Activated B cell treated with CpG ODN at 0.5 μM for 24 hours (primary cell): ENCODE data around the gene ATE1. TPM values are rescaled to one million over a fixed set of nuclear protein-coding genes. Genes with fewer than 3 reads are reported as not detected.

ENCODE experiments used
- ATAC-seq: fragments of 200-7000 bp; cut with Tn5 transposase; one replicate; pipeline ENCODE4 v1.10.0; 2021; ENCODE audit warnings: low read depth, mild to moderate bottlenecking, moderate library complexity
- CTCF ChIA-PET: fragments of 350-600 bp; sonication (Branson Sonifier 250); formaldehyde crosslinking; loops from one replicate; lab custom pipeline; 2021; ENCODE audit warnings: antibody characterized with exemption; lab: Charles Lee
- POLR2A ChIA-PET: fragments of 350-600 bp; sonication (Branson Sonifier 250); formaldehyde crosslinking; loops from one replicate; lab custom pipeline; 2021; ENCODE audit warnings: antibody characterized with exemption; lab: Charles Lee
- DNase-seq: peaks from one replicate; pipeline ENCODE4 v3.0.0; 2022
- H3K27ac Mint-ChIP-seq: one replicate; pipeline ENCODE4 v1.8.0; 2020; ENCODE audit warnings: mixed read lengths
- H3K27me3 Mint-ChIP-seq: one replicate; pipeline ENCODE4 v1.8.0; 2021; ENCODE audit warnings: mixed read lengths
- H3K36me3 Mint-ChIP-seq: one replicate; pipeline ENCODE4 v1.8.0; 2021; ENCODE audit warnings: low read depth, mixed read lengths
- H3K4me1 Mint-ChIP-seq: one replicate; pipeline ENCODE4 v1.8.0; 2021; ENCODE audit warnings: mixed read lengths
- H3K4me3 Mint-ChIP-seq: one replicate; pipeline ENCODE4 v1.8.0; 2020; ENCODE audit warnings: mild to moderate bottlenecking, mixed read lengths
- H3K9me3 Mint-ChIP-seq: one replicate; pipeline ENCODE4 v1.8.0; 2020; ENCODE audit warnings: mixed read lengths
- intact Hi-C: fragments of 100-400 bp; cut with micrococcal nuclease; formaldehyde crosslinking; loops from one replicate; pipeline ENCODE4 v1.15.1; 2024
- total RNA-seq: library from RNA; stranded (reverse); gene quantifications from 2 replicates; pipeline ENCODE4 v1.2.3, GENCODE V29; 2022
- TF ChIP-seq, protein P1 (sequence below): fragments of 200-600 bp; IDR thresholded peaks from one replicate; pipeline ENCODE4 v1.8.0; 2022; ENCODE audit warnings: antibody characterized with exemption, mild to moderate bottlenecking

ATE1 gene
- total RNA-seq, 1 donor from 2014 or later: 31.0 TPM

GRCh38 chr10:121754666-121755065 is 173.2 kb downstream of the ATE1 start:
- Mint-ChIP-seq H3K4me1 (no peaks in the 10 kb centered on the region), H3K27ac (no peak overlapping the region), H3K9me3 (peaks cover 23% of the 10 kb centered on the region), H3K27me3 (no peaks in the 10 kb centered on the region), H3K4me3 (no peak overlapping the region), H3K36me3 (peaks cover 44% of the 10 kb centered on the region)
- intact Hi-C loops: no loop called here
- TF ChIP-seq, protein P1, sequence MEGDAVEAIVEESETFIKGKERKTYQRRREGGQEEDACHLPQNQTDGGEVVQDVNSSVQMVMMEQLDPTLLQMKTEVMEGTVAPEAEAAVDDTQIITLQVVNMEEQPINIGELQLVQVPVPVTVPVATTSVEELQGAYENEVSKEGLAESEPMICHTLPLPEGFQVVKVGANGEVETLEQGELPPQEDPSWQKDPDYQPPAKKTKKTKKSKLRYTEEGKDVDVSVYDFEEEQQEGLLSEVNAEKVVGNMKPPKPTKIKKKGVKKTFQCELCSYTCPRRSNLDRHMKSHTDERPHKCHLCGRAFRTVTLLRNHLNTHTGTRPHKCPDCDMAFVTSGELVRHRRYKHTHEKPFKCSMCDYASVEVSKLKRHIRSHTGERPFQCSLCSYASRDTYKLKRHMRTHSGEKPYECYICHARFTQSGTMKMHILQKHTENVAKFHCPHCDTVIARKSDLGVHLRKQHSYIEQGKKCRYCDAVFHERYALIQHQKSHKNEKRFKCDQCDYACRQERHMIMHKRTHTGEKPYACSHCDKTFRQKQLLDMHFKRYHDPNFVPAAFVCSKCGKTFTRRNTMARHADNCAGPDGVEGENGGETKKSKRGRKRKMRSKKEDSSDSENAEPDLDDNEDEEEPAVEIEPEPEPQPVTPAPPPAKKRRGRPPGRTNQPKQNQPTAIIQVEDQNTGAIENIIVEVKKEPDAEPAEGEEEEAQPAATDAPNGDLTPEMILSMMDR: no peak
- CTCF ChIA-PET: no interaction called here
- DNase-seq (no peak), ATAC-seq (no peak)
- POLR2A ChIA-PET: no interaction called here

- intact Hi-C loops: no loop called here
- H3K27me3 Mint-ChIP-seq: no peaks in the 10 kb centered on the region
- H3K36me3 Mint-ChIP-seq: peaks cover 39% of the 10 kb centered on the region
- H3K4me1 Mint-ChIP-seq: no peaks in the 10 kb centered on the region
- H3K27ac Mint-ChIP-seq: no peak overlapping the region
- ChIA-PET POLR2A (no interaction called here), CTCF (no interaction called here)
- peaks cover 20% of the 10 kb centered on the region for H3K9me3 Mint-ChIP-seq
- DNase-seq (no peak), ATAC-seq (no peak)
- H3K4me3 Mint-ChIP-seq: no peak overlapping the region
- TF ChIP-seq, protein P1: no peak
Measured at GRCh38 chr10:121753726-121754476, 173.9 kb downstream of the ATE1 start.

DNA sequence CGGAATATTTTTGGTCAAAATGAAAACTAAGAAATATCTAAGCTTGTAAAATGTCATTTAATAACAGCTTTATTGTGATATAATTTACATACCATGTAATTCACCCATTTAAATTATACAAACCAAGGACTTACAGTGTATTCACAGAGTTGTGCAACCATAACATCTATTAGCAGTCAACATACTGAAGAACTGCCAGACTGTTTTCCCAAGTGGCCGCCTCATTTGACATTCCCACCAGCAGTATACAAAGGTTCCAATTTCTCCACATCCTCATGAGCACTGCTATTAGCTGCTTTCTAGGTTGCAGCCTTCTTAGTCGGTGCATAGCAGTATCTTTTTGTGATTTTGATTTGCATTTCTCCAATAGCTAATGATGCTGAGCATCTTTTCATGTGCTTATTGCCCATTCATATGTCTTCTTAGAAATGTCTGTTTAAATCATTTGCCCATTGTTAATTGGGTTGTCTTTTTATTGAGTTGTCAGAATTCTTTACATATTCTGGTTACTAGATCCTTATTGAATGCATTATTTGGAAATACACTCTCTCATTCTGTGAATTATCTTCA is 176.6 kb downstream of the ATE1 start:
- DNase-seq (no peak), ATAC-seq (no peak)
- TF ChIP-seq, protein P1: no peak
- Mint-ChIP-seq H3K36me3 (peaks cover 22% of the 10 kb centered on the region), H3K27me3 (no peaks in the 10 kb centered on the region), H3K27ac (no peak overlapping the region), H3K4me1 (no peaks in the 10 kb centered on the region), H3K4me3 (no peak overlapping the region), H3K9me3 (peaks cover 4% of the 10 kb centered on the region)
- intact Hi-C loops: no loop called here
- CTCF ChIA-PET: no interaction called here
- POLR2A ChIA-PET: no interaction called here

DNA sequence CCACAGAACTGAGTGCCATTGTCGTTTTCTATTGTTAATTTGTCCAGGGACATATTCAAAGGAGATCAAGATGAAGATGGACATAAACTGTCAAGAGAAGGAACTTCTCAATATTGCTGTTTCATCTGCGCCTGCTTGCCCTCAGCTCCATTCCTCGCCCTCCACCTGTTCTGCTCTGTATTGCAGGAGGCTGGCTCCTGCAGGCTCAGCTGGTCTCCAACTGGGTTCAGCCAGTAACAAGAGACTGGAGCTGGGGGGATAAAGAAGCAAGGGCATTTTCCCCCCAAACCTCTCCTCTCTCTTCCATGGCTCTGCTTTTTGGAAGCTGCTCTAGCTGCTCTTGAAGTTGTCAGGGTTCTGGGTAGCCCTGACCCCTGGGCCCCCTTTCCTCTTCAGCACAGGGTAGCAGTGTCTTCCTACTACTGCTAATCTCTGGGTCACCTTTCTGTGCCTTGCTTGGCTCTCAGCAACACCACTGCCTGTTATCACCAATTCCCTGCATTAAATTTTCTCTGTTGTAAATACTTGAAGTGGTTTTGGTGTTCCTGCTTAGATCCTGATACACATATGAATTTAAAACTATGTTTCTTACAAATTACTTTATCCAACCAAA is 180.6 kb downstream of the ATE1 start:
- Mint-ChIP-seq H3K36me3 (peaks cover 19% of the 10 kb centered on the region), H3K27me3 (no peaks in the 10 kb centered on the region), H3K4me1 (no peaks in the 10 kb centered on the region), H3K9me3 (no peaks in the 10 kb centered on the region), H3K4me3 (no peak overlapping the region), H3K27ac (no peak overlapping the region)
- TF ChIP-seq, protein P1: no peak
- DNase-seq (no peak), ATAC-seq (no peak)
- intact Hi-C loops: no loop called here
- CTCF ChIA-PET: no interaction called here
- POLR2A ChIA-PET: no interaction called here

DNA sequence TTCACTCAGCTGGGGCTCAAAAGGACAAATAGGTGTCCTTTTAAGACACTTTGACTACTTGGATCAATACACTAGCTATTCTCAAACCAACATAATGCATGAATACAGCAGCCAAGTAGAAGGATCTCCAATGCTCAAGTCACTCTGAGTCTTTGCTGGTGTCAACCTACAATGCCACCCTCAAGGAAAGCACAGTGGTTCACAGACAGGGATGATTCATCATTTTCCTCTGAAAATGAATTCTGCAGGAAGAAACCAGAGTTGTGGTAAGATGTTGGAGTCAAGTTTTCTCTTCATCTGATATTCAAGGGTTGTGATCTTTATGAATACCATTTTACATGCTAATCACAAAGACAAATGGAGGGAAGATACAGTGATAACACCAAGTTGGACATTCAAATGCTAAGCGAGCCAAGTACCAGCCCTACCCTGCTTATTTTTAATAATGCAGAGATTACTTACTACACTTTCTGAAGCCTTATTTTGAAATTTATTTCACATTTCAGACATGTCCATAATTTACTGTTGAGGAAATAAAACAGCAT is 186.5 kb downstream of the ATE1 start:
- Mint-ChIP-seq H3K36me3 (peaks cover 31% of the 10 kb centered on the region), H3K27me3 (peaks cover 3% of the 10 kb centered on the region), H3K4me3 (no peak overlapping the region), H3K27ac (no peak overlapping the region), H3K4me1 (no peaks in the 10 kb centered on the region), H3K9me3 (no peaks in the 10 kb centered on the region)
- ATAC-seq (no peak), DNase-seq (no peak)
- TF ChIP-seq, protein P1: no peak
- intact Hi-C loops: no loop called here
- ChIA-PET POLR2A (no interaction called here), CTCF (no interaction called here)
